GM23338 (cell line): ENCODE data around the gene FUCA1. TPM values are rescaled to one million over a fixed set of nuclear protein-coding genes. Genes with fewer than 3 reads are reported as not detected.

Experiments used
- ATAC-seq: fragments of 200-7000 bp; cut with Tn5 transposase; 3 replicates; pipeline ENCODE4 v1.9.1; 2020
- DNase-seq: peaks from one replicate; pipeline ENCODE4 v3.0.0-alpha.2; 2015; ENCODE audit warnings: low spot score
- H2AFZ ChIP-seq: fragments of 200-600 bp; sonication (generic); 2 replicates; pipeline ENCODE4 v1.8.0; 2016; ENCODE audit warnings: antibody characterized with exemption, mild to moderate bottlenecking, moderate library complexity
- H3F3A ChIP-seq: fragments of 200-600 bp; sonication (generic); replicated peaks from 2 replicates; pipeline ENCODE4 v1.8.0; 2017; ENCODE audit warnings: antibody characterized with exemption, mixed run types, low read depth
- H3K27ac ChIP-seq: fragments of 200-600 bp; sonication (generic); 2 replicates; pipeline ENCODE4 v1.6.1; 2016; ENCODE audit warnings: low read depth
- H3K27me3 ChIP-seq: fragments of 200-600 bp; sonication (generic); 2 replicates; pipeline ENCODE4 v1.8.0; 2016; ENCODE audit warnings: mild to moderate bottlenecking, mixed run types, moderate library complexity; ENCODE audit not compliant: insufficient read depth
- H3K36me3 ChIP-seq: fragments of 200-600 bp; sonication (generic); 2 replicates; pipeline ENCODE4 v1.8.0; 2016; ENCODE audit warnings: mild to moderate bottlenecking; ENCODE audit not compliant: insufficient read depth
- H3K4me1 ChIP-seq: fragments of 200-600 bp; sonication (generic); 2 replicates; pipeline ENCODE4 v1.8.0; 2016; ENCODE audit warnings: mild to moderate bottlenecking, moderate library complexity; ENCODE audit not compliant: insufficient read depth
- H3K4me2 ChIP-seq: fragments of 200-600 bp; sonication (generic); 2 replicates; pipeline ENCODE4 v1.7.1; 2017; ENCODE audit warnings: mixed run types
- H3K4me3 ChIP-seq: fragments of 200-600 bp; sonication (generic); 2 replicates; pipeline ENCODE4 v1.6.1; 2016; ENCODE audit warnings: mixed run types
- H3K79me2 ChIP-seq: fragments of 200-600 bp; sonication (generic); replicated peaks from 2 replicates; pipeline ENCODE4 v1.8.0; 2017; ENCODE audit warnings: mild to moderate bottlenecking; ENCODE audit not compliant: insufficient read depth
- H3K9me2 ChIP-seq: fragments of 200-600 bp; sonication (generic); 2 replicates; pipeline ENCODE4 v1.8.0; 2017; ENCODE audit not compliant: insufficient read depth
- H4K20me1 ChIP-seq: fragments of 200-600 bp; sonication (generic); replicated peaks from 2 replicates; pipeline ENCODE4 v1.8.0; 2017; ENCODE audit warnings: mild to moderate bottlenecking; ENCODE audit not compliant: insufficient read depth
- H3K27ac Mint-ChIP-seq: 2 replicates; pipeline ENCODE4 v1.8.0; 2020; ENCODE audit warnings: inconsistent platforms, mild to moderate bottlenecking, moderate library complexity, mixed read lengths
- H3K27me3 Mint-ChIP-seq: 3 replicates; pipeline ENCODE4 v1.8.0; 2022; ENCODE audit warnings: low read depth, mild to moderate bottlenecking, moderate library complexity, mixed read lengths, inconsistent platforms; ENCODE audit not compliant: insufficient read depth, poor library complexity
- H3K36me3 Mint-ChIP-seq: 3 replicates; pipeline ENCODE4 v1.8.0; 2021; ENCODE audit warnings: low read depth, mild to moderate bottlenecking, inconsistent platforms, moderate library complexity, mixed read lengths
- H3K4me1 Mint-ChIP-seq: 3 replicates; pipeline ENCODE4 v1.8.0; 2020; ENCODE audit warnings: mild to moderate bottlenecking, inconsistent platforms, mixed read lengths
- H3K4me3 Mint-ChIP-seq: 3 replicates; pipeline ENCODE4 v1.8.0; 2021; ENCODE audit warnings: moderate library complexity, mild to moderate bottlenecking, inconsistent platforms, mixed read lengths
- H3K9me3 Mint-ChIP-seq: 3 replicates; pipeline ENCODE4 v1.8.0; 2020; ENCODE audit warnings: moderate library complexity, mild to moderate bottlenecking, inconsistent platforms, mixed read lengths
- NANOG ChIP-seq: IDR thresholded peaks from 2 replicates; pipeline ENCODE4 v1.6.1; 2016; ENCODE audit warnings: antibody characterized with exemption, borderline replicate concordance
- POLR2AphosphoS5 ChIP-seq: IDR thresholded peaks from 2 replicates; pipeline ENCODE4 v1.6.1; 2016; ENCODE audit warnings: antibody characterized with exemption, low read depth
- STAT1 ChIP-seq: IDR thresholded peaks from one replicate; pipeline ENCODE4 v1.6.1; 2016; ENCODE audit warnings: antibody characterized with exemption; ENCODE audit not compliant: unreplicated experiment
- ZNF114 ChIP-seq: fragments of 250-450 bp; sonication (Bioruptor Pico); IDR thresholded peaks from 2 replicates; pipeline ENCODE4 v1.5.0; 2020; ENCODE audit warnings: mild to moderate bottlenecking, moderate library complexity
- polyA plus RNA-seq: library from polyadenylated mRNA; unstranded; fragments of >200 nt; fragmentation: Nextera tagmentation; extraction: Ambion mirVana; gene quantifications from 2 replicates; pipeline ENCODE4 v1.2.1, GENCODE V29; 2016
- total RNA-seq: library from RNA; depleted of rRNA; stranded (reverse); fragments of >200 nt; shearing (Covaris generic); gene quantifications from 2 replicates; pipeline ENCODE4 v1.2.3, GENCODE V29; 2014
- TF ChIP-seq, protein P1 (sequence below): fragments of 250-450 bp; sonication (Bioruptor Pico); IDR thresholded peaks from 2 replicates; pipeline ENCODE4 v1.5.0; 2020; ENCODE audit warnings: mild to moderate bottlenecking, moderate library complexity
- TF ChIP-seq, protein P2 (sequence below): IDR thresholded peaks from 2 replicates; pipeline ENCODE4 v1.6.1; 2016; ENCODE audit warnings: antibody characterized with exemption

Gene FUCA1
- total and polyA plus RNA-seq, 2 experiments from 2014 or later = 4.4 to 8.5 TPM

DNA sequence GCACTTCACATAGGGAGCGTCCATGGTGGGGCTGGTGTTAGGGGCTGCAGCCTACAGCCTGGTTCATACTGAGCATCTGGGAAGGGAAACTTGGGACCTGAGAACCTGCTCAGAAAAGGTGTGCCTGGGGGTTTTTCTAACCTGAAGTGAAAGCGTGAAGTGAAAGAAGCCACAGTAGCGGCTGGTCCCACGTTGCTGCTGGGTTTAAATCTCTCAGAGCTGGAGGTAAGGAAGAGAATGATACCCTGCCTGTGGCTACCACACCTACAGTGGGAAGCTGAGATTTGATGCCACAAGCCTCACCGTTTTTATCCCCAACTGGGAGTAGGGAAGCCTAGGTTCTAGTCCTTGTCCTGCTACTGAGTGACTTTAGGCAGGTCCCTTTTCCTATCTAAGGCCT is 21.0 kb upstream of the FUCA1 start (continued):
- TF ChIP-seq, protein P1, sequence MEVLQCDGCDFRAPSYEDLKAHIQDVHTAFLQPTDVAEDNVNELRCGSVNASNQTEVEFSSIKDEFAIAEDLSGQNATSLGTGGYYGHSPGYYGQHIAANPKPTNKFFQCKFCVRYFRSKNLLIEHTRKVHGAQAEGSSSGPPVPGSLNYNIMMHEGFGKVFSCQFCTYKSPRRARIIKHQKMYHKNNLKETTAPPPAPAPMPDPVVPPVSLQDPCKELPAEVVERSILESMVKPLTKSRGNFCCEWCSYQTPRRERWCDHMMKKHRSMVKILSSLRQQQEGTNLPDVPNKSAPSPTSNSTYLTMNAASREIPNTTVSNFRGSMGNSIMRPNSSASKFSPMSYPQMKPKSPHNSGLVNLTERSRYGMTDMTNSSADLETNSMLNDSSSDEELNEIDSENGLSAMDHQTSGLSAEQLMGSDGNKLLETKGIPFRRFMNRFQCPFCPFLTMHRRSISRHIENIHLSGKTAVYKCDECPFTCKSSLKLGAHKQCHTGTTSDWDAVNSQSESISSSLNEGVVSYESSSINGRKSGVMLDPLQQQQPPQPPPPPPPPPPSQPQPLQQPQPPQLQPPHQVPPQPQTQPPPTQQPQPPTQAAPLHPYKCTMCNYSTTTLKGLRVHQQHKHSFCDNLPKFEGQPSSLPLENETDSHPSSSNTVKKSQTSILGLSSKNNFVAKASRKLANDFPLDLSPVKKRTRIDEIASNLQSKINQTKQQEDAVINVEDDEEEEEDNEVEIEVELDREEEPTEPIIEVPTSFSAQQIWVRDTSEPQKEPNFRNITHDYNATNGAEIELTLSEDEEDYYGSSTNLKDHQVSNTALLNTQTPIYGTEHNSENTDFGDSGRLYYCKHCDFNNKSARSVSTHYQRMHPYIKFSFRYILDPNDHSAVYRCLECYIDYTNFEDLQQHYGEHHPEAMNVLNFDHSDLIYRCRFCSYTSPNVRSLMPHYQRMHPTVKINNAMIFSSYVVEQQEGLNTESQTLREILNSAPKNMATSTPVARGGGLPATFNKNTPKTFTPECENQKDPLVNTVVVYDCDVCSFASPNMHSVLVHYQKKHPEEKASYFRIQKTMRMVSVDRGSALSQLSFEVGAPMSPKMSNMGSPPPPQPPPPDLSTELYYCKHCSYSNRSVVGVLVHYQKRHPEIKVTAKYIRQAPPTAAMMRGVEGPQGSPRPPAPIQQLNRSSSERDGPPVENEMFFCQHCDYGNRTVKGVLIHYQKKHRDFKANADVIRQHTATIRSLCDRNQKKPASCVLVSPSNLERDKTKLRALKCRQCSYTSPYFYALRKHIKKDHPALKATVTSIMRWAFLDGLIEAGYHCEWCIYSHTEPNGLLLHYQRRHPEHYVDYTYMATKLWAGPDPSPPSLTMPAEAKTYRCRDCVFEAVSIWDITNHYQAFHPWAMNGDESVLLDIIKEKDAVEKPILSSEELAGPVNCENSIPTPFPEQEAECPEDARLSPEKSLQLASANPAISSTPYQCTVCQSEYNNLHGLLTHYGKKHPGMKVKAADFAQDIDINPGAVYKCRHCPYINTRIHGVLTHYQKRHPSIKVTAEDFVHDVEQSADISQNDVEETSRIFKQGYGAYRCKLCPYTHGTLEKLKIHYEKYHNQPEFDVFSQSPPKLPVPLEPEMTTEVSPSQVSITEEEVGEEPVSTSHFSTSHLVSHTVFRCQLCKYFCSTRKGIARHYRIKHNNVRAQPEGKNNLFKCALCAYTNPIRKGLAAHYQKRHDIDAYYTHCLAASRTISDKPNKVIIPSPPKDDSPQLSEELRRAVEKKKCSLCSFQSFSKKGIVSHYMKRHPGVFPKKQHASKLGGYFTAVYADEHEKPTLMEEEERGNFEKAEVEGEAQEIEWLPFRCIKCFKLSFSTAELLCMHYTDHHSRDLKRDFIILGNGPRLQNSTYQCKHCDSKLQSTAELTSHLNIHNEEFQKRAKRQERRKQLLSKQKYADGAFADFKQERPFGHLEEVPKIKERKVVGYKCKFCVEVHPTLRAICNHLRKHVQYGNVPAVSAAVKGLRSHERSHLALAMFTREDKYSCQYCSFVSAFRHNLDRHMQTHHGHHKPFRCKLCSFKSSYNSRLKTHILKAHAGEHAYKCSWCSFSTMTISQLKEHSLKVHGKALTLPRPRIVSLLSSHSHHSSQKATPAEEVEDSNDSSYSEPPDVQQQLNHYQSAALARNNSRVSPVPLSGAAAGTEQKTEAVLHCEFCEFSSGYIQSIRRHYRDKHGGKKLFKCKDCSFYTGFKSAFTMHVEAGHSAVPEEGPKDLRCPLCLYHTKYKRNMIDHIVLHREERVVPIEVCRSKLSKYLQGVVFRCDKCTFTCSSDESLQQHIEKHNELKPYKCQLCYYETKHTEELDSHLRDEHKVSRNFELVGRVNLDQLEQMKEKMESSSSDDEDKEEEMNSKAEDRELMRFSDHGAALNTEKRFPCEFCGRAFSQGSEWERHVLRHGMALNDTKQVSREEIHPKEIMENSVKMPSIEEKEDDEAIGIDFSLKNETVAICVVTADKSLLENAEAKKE (CRISPR knock-in tag) = no peak
- TF ChIP-seq, protein P2, sequence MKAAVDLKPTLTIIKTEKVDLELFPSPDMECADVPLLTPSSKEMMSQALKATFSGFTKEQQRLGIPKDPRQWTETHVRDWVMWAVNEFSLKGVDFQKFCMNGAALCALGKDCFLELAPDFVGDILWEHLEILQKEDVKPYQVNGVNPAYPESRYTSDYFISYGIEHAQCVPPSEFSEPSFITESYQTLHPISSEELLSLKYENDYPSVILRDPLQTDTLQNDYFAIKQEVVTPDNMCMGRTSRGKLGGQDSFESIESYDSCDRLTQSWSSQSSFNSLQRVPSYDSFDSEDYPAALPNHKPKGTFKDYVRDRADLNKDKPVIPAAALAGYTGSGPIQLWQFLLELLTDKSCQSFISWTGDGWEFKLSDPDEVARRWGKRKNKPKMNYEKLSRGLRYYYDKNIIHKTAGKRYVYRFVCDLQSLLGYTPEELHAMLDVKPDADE = no peak

DNA sequence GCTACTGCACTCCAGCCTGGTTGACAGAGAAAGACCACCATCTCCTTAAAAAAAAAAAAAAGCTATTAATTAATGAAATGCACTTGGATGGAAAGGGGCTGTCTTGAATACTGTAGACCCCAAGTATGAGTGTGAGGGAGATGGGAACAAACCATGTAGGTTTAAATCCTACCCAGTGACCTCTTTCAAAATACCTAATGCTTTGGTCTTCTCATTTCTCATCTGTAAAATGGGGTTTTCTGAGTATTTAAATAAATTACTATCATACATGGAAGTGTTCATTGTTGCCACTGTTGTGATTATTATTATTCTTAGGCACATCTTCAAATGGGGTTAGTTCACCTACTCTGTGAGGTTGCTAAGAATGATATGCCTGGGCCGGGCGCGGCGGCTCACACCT is 17.1 kb upstream of the FUCA1 start:
- H3F3A ChIP-seq = no peaks in the 10 kb centered on the region
- Mint-ChIP-seq H3K27me3 (no peaks in the 10 kb centered on the region), H3K36me3 (no peaks in the 10 kb centered on the region), H3K27ac (no peak overlapping the region), H3K4me3 (no peak overlapping the region), H3K9me3 (no peaks in the 10 kb centered on the region), H3K4me1 (no peaks in the 10 kb centered on the region)
- no peak for ATAC-seq
- no peaks in the 10 kb centered on the region for H3K27me3 ChIP-seq
- no peak overlapping the region for H3K4me2 ChIP-seq
- H3K36me3 ChIP-seq = no peaks in the 10 kb centered on the region
- H3K4me3 ChIP-seq = no peak overlapping the region
- no peak overlapping the region for H2AFZ ChIP-seq
- H3K4me1 ChIP-seq = no peaks in the 10 kb centered on the region
- H3K27ac ChIP-seq = no peak overlapping the region
- no peaks in the 10 kb centered on the region for H4K20me1 ChIP-seq
- DNase-seq = no peak
- H3K79me2 ChIP-seq = no peaks in the 10 kb centered on the region
- 0 out of 2 replicates have a peak, but pooled peaks cover 3% of the 10 kb centered on the region for H3K9me2 ChIP-seq
- TF ChIP-seq STAT1 (no peak), NANOG (no peak), POLR2AphosphoS5 (no peak), ZNF114 (CRISPR knock-in tag) (no peak)
- TF ChIP-seq, protein P2 = no peak
- TF ChIP-seq, protein P1 (CRISPR knock-in tag) = no peak
